ENCODE results near the gene SMIM34. TPM values are rescaled to one million over a fixed set of nuclear protein-coding genes. Genes with fewer than 3 reads are reported as not detected.
"Not testable (repeated sequence)": the region's sequence is repeated elsewhere in the genome, so short reads cannot be mapped to it uniquely, and the experiment has no call there.

Gene SMIM34, protein sequence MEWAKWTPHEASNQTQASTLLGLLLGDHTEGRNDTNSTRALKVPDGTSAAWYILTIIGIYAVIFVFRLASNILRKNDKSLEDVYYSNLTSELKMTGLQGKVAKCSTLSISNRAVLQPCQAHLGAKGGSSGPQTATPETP
- polyA plus RNA-seq (2014; cell fraction: cytosol; rRNA removed), result not detected in 2 replicates
- not detected in 2 replicates for polyA plus RNA-seq (2014; cell fraction: nucleus; rRNA removed)

GRCh38 chr21:34423805-34424204, at the start of gene SMIM34:
SMIM34 (minus strand) TSS chr21:34423951; CDS start chr21:34423839, 112 bp downstream.
- DNase-seq (ENCODE audit: low spot score), result not testable (repeated sequence)

GRCh38 chr21:34467333-34467732, 43.6 kb upstream of the SMIM34 start:
- DNase-seq (ENCODE audit: low spot score), result not testable (repeated sequence)

DNA sequence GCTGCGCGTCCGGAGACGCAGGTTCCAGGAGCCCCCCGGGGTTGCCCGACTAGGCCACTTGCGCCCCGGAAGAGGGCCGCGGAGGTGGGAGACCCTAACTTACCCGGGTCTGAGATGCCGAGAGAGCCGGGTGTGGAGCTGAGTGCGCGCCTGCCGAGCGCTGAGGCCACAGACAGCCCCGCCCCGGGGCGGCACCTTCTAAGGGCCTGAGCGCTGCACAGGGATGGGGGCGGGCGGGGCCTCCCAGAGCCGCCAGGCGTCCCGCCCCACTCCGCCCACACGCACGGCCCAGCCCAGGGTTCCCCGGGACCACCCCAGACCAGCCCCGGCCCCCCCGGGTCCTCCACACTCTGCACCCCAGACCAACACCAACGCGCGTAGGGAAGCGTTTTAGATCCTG, 35.7 kb upstream of the SMIM34 start:
- not testable (repeated sequence) for DNase-seq (ENCODE audit: low spot score)

GRCh38 chr21:34458266-34458665, 34.5 kb upstream of the SMIM34 start:
- not testable (repeated sequence) for DNase-seq (ENCODE audit: low spot score)

DNA sequence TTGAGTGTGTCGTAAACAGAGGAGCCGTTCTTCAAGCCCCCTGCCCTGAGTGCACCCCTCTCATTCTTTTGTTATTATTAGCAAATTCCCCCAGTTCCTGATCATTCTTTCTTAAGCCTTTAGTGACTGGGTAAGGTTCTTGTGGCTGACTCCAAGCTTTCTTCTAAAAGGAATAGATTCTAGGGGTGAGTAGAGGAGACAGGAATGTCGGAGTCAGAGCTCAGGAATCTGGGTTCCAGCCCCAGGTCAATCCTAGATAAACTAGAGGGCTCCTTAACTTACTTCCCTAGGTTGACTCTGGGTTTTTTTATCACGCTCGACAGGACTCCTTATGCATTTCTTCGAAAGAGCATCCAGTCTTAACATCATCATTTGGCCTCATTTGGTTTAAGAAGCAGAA, 32.4 kb upstream of the SMIM34 start:
- DNase-seq (ENCODE audit: low spot score), result not testable (repeated sequence)

GRCh38 chr21:34455628-34456027, 31.9 kb upstream of the SMIM34 start:
- not testable (repeated sequence) for DNase-seq (ENCODE audit: low spot score)

DNA sequence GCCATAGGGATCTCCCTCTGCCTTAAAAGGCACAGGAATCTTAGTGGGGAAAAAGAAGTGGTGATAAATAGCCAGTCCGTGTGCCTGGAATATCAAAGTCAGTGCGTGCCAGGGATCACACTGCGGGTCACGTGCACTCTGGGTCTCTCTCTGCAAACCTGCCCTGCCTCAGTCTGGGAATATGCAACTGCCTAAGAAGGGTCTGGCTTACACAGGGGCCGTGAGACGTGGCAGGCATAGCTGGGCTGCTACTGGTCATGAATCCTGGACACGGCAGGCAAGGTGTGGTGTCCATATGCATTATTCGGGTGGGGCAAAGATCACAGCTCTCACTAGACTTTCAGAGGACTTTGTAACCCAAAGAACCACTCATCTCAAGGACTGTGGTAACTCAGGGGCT, 23.3 kb upstream of the SMIM34 start:
- DNase-seq (ENCODE audit: low spot score), result not testable (repeated sequence)

- DNase-seq (ENCODE audit: low spot score), result not testable (repeated sequence)
Observed at GRCh38 chr21:34443486-34443885, 19.7 kb upstream of the SMIM34 start.

DNA sequence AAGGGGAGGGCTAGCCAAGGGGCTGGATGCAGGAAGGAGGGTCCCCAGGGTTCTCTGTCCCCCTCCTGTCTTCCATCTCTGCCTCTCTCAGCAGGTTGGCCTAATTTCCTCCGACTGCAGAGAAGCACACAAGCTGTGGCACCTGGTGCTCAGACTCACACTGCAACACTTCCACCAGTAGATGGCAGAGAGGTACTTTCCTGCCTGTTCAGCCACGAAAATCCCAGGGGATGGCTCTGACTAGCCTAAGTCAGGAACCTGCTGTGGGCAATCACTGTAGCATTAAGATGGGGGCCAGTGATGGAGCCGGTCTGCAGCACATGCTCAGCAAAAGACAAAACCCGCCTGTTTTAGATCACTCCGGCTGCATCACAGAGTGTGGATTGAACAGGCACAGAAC, 6.0 kb upstream of the SMIM34 start:
- not testable (repeated sequence) for DNase-seq (ENCODE audit: low spot score)

DNA sequence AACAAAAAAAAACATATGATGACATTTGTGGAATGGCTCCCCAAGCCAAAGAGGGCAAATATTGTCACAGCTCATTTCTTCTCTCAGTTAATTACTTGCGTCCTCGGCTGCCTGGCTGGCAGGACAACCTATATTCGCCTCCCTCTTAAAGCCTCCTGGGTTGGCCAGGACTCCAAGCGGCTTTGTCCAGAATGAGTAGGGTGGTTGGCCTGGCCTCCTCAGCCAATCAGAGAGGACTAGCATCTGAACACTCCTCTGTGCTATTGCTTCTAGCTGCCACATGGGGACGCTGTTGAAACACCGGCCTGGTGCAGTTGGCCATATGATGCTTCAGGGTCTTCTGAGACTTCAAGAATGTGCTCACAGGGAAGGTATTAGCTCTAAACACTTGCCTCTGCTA, 4.7 kb upstream of the SMIM34 start:
- DNase-seq (ENCODE audit: low spot score), result not testable (repeated sequence)

DNA sequence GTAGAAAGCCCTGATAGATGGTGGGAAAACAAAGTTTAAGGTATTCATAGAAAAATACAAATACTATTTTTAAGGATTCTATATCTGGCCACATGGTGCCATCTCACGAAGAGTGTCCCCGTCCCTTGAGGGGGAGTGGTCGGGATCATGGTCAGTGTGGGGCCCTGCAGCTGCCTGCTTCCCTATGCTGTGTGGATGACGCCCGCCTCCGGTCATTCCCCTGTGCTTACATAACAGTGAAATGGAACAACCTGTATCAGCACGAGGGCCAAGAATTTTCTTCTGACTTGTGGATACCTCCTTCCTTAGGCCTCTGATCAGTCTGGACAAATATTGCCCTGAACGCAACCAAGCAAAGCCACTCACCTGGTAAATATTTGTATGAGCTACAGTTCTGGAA, 3.6 kb upstream of the SMIM34 start:
- DNase-seq (ENCODE audit: low spot score), result not testable (repeated sequence)

- DNase-seq (ENCODE audit: low spot score), result not testable (repeated sequence)
Observed at GRCh38 chr21:34417448-34418077, 6.2 kb downstream of the SMIM34 start.

GRCh38 chr21:34407294-34407693, 16.5 kb downstream of the SMIM34 start:
- not testable (repeated sequence) for DNase-seq (ENCODE audit: low spot score)

- not testable (repeated sequence) for DNase-seq (ENCODE audit: low spot score)
Observed at GRCh38 chr21:34406676-34407075, 17.1 kb downstream of the SMIM34 start.

DNA sequence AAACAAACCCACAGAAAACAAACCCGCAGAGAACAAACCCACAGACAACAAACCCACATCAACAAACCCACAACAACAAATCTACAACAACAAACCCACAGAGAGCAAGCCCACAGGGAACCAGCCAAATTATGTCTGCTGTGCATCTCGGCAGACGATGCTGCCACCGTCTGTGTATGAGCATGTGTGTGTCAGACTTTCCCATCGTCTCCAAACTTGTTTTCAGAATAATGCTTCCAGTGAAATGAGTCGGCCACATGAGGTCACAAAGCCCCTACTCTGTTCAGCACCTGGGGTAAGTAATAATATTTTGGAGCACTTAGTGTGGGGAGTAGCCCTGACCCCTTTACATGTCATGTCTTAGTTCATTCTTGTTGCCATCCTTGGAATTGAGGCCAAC, 17.6 kb downstream of the SMIM34 start:
- not testable (repeated sequence) for DNase-seq (ENCODE audit: low spot score)

DNA sequence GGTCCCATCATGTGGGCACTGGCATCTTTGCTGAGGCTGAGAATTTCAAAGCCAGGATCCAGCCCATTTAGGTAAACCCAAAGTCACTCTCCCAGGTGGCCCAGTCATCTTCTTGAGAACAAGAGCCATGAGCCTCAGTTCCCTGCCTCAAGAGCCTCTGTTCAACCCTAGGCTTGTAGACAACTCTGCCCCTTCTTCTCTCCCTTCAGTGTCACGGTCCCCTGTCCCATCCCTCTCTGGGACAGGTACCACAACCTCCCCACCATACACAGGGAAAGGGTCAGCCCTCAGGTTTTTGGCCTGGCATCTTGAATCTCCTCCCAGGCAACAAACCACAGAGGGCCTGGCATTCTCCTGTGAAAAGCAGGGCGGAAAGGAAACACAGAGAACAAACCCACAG, 18.1 kb downstream of the SMIM34 start:
- not testable (repeated sequence) for DNase-seq (ENCODE audit: low spot score)

- not testable (repeated sequence) for DNase-seq (ENCODE audit: low spot score)
Observed at GRCh38 chr21:34404742-34405141, 19.0 kb downstream of the SMIM34 start.

DNA sequence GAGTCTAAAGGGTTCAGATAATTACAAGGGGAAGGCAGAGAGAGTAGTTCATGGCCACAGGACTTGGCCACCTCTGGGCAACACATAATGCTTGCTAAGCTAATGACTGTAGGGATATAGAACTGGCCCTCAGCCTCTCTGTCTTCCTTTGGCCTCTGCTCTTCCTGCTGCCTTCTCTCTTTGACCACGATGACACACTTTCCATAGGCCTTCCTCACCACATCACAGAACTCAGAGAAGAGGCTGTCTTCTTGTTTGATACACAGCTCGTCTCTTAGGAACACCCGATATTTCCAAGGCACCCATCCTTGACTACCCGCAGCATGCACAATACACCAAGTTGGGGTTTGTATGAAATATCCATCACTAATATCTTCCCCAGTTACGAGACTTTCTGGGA, 23.2 kb downstream of the SMIM34 start:
- not testable (repeated sequence) for DNase-seq (ENCODE audit: low spot score)

DNA sequence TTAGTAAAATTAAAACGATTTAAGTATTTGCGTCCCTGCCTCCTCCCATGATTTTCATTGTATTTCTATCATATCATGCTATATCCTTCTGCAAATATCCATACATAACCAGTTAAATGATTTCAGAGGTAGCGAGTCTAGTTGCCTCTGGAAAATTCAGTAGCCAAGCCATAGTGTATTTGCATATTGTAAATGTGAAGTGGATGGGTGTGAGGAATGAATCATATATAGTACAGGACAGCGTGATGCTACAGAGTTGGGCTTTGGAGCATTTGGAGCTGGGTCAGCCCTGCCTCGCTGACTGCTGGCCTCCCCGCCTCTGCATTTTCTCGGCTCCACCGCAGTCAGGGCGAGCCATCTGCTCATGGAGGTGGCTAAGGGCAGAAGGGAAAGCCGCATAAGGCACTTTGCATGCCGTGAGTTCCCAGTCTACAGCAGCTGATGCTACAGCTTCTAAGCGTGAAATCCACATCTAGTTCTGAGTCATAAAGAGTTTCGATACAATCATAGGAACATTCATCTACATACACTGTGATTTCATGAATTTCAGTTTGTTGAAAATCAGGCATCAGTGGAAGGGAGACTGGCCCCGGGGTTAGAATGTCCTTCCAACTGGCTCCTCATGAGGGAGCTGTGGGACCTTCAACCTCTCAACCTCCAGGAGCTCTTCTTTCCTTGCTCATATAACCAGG, 39.9 kb downstream of the SMIM34 start:
- not testable (repeated sequence) for DNase-seq (ENCODE audit: low spot score)

DNA sequence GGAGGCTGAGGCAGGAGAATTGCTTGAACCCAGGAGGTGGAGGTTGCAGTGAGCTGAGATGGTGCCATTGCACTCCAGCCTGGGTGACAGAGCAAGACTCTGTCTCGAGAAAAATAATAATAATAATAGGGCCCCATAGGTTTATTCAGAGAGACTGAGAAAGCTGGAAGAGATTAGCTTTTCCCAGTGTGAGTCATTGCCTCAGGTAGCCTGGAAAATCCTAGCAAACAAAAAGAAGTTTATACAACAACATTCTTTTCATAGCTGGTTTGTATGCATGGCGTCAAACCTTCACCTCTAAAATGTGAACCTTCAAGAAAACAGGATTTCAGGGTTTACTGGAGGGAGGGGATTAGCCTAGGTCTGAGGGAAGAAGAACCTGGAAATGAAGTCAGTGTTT, 40.6 kb downstream of the SMIM34 start:
- DNase-seq (ENCODE audit: low spot score), result not testable (repeated sequence)

DNA sequence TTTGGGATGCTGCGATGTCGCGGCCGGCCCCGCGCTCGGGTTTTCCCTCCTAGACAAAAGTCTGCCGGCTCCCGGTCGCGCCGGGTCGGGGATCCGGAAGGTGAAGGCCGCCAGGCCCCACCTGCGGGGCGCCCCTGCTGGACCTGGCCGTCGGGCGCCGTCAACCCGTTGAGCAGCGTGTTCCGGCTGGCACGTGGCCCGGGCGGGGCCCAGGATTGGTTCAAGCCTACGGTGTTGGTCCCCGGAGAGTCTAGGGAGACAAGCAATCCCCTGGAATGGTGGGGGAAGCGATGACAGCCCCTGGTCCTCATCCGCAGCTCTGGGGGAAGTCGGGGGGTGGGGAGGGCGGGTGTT, 48.2 kb downstream of the SMIM34 start:
- DNase-seq (ENCODE audit: low spot score), result not testable (repeated sequence)

- DNase-seq (ENCODE audit: low spot score), result not testable (repeated sequence)
Observed at GRCh38 chr21:34374940-34375618, 48.7 kb downstream of the SMIM34 start, which contains the start of gene SMIM11. SMIM11 (plus strand) TSS chr21:34375507; CDS start chr21:34379505, 3,998 bp downstream.

Measured in SK-N-DZ (cell line).